Urothelium cell line (cell line): ENCODE data around the gene NDUFS5.
"Not testable (repeated sequence)": the region's sequence is repeated elsewhere in the genome, so short reads cannot be mapped to it uniquely, and the experiment has no call there.

Source experiments
- DNase-seq: peaks from one replicate; pipeline ENCODE4 v3.0.0; 2011; ENCODE audit warnings: low spot score, mixed read lengths
- FAIRE-seq: peaks from 2 replicates; lab custom pipeline; 2011; peaks lifted over from hg19 to GRCh38; lab: Jason Lieb, UNC

The NDUFS5 gene

GRCh38 chr1:39014956-39015355 is 11.2 kb upstream of the NDUFS5 start:
- not testable (repeated sequence) for FAIRE-seq, DNase-seq

- DNase-seq (no peak), FAIRE-seq (no peak)
Measured at GRCh38 chr1:39016604-39017171, 9.5 kb upstream of the NDUFS5 start.

- DNase-seq (no peak), FAIRE-seq (no peak)
Measured at GRCh38 chr1:39017266-39017665, 8.9 kb upstream of the NDUFS5 start.

GRCh38 chr1:39020494-39020893 is 5.7 kb upstream of the NDUFS5 start:
- not testable (repeated sequence) for FAIRE-seq, DNase-seq

GRCh38 chr1:39021426-39021825 is 4.7 kb upstream of the NDUFS5 start:
- no peak for FAIRE-seq
- no peak for DNase-seq

- no peak for DNase-seq
- FAIRE-seq = no peak
Measured at GRCh38 chr1:39023140-39023539, 3.0 kb upstream of the NDUFS5 start.

- DNase-seq (no peak), FAIRE-seq (no peak)
Measured at GRCh38 chr1:39026866-39027507, 837 bp downstream of the NDUFS5 start.

GRCh38 chr1:39034114-39034654 is 8.0 kb downstream of the NDUFS5 start:
- DNase-seq = no peak
- no peak for FAIRE-seq

- no peak for FAIRE-seq
Measured at GRCh38 chr1:39036678-39037077, 10.5 kb downstream of the NDUFS5 start.

GRCh38 chr1:39043513-39043912 is 17.4 kb downstream of the NDUFS5 start:
- DNase-seq (no peak), FAIRE-seq (no peak)

More at GRCh38 chr1:39036678-39037077, 10.5 kb downstream of the NDUFS5 start:
- no peak for DNase-seq

GRCh38 chr1:39044762-39045161 is 18.6 kb downstream of the NDUFS5 start:
- DNase-seq (no peak), FAIRE-seq (no peak)

GRCh38 chr1:39045231-39045630 is 19.1 kb downstream of the NDUFS5 start:
- no peak for DNase-seq
- no peak for FAIRE-seq

- DNase-seq (no peak), FAIRE-seq (no peak)
Measured at GRCh38 chr1:39046613-39047210, 20.6 kb downstream of the NDUFS5 start.

- peak; percentile 44 for DNase-seq
- FAIRE-seq = no peak
Measured at GRCh38 chr1:39047374-39048229, 21.5 kb downstream of the NDUFS5 start.

GRCh38 chr1:39048745-39049370 is 22.7 kb downstream of the NDUFS5 start:
- FAIRE-seq = no peak
- no peak for DNase-seq

GRCh38 chr1:39050001-39050400 is 23.9 kb downstream of the NDUFS5 start:
- FAIRE-seq = no peak
- no peak for DNase-seq

GRCh38 chr1:39051193-39051850 is 25.2 kb downstream of the NDUFS5 start:
- DNase-seq, FAIRE-seq: not testable (repeated sequence)

- no peak for FAIRE-seq
- DNase-seq = no peak
Measured at GRCh38 chr1:39051956-39052355, 25.8 kb downstream of the NDUFS5 start.

GRCh38 chr1:39055213-39055710 is 29.1 kb downstream of the NDUFS5 start:
- not testable (repeated sequence) for DNase-seq, FAIRE-seq

- not testable (repeated sequence) for FAIRE-seq, DNase-seq
Measured at GRCh38 chr1:39061516-39061915, 35.4 kb downstream of the NDUFS5 start.
